Astrocyte of the spinal cord (primary cell): ENCODE measurements around the gene STX2.

Source experiments
- DNase-seq: peaks from one replicate; pipeline ENCODE4 v3.0.0; 2011; ENCODE audit warnings: low read depth, low spot score
- H3K4me3 ChIP-seq: 2 replicates; pipeline ENCODE4 v1.5.1; 2011; ENCODE audit warnings: low read depth, mild to moderate bottlenecking, low read length, moderate library complexity
- in situ Hi-C: cut with HindIII; loops from 2 replicates; pipeline ENCODE4 v1.10.0; 2017; ENCODE audit warnings: low sequenced_read_pairs
- TF ChIP-seq, protein P1 (sequence below): IDR thresholded peaks from 2 replicates; pipeline ENCODE4 v1.5.1; 2012; ENCODE audit warnings: low read depth, mild to moderate bottlenecking, low read length, inconsistent platforms

STX2 gene

DNA sequence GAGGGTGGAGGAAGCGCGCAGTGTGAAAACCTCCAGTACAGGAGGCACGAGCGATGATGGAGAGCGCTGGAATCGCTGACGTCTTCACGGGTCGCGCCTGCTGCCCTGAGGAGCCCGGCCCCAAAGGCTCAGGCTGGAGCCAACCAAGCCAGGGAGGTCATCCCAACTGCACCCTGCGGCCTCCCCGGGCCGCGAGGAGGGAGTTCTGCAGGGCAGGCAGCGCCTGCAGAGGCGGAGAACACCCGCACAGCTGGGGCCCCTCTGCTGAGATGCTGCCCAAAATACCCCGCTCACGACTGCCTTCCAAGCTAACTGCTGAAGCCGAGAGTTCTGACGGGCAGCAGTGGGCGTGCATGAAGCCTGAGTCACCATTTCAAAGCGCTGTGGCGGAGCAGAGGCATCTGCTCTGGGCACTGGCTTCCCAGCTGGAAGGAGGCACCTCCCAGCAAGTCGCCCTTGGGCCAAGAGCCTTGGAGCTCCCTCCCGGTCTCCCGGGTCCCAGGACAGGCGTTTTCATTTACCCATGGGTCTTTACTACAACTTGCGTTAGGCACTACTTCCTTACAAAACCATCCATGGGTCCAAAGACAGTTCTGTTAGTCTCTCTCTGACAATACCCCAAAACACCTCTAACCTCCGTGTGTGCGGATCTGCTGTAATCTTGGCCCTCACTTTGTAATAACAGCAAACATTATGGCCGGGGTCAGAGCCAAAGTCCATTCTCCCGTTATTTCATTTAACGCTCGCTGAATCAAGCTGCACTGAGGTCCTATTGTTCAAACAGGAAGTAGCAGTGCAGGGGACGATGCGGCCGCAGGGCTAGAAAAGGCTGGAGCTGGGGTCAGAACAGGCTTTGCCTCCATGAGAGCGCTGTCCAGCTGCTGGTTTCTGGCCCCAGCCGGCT lies 62.8 kb downstream of the STX2 start:
- peak; percentile 90 for DNase-seq
- TF ChIP-seq, protein P1, sequence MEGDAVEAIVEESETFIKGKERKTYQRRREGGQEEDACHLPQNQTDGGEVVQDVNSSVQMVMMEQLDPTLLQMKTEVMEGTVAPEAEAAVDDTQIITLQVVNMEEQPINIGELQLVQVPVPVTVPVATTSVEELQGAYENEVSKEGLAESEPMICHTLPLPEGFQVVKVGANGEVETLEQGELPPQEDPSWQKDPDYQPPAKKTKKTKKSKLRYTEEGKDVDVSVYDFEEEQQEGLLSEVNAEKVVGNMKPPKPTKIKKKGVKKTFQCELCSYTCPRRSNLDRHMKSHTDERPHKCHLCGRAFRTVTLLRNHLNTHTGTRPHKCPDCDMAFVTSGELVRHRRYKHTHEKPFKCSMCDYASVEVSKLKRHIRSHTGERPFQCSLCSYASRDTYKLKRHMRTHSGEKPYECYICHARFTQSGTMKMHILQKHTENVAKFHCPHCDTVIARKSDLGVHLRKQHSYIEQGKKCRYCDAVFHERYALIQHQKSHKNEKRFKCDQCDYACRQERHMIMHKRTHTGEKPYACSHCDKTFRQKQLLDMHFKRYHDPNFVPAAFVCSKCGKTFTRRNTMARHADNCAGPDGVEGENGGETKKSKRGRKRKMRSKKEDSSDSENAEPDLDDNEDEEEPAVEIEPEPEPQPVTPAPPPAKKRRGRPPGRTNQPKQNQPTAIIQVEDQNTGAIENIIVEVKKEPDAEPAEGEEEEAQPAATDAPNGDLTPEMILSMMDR, result no peak
- peak overlapping the region; percentile 17 for H3K4me3 ChIP-seq
- in situ Hi-C loops, result no loop called here

DNA sequence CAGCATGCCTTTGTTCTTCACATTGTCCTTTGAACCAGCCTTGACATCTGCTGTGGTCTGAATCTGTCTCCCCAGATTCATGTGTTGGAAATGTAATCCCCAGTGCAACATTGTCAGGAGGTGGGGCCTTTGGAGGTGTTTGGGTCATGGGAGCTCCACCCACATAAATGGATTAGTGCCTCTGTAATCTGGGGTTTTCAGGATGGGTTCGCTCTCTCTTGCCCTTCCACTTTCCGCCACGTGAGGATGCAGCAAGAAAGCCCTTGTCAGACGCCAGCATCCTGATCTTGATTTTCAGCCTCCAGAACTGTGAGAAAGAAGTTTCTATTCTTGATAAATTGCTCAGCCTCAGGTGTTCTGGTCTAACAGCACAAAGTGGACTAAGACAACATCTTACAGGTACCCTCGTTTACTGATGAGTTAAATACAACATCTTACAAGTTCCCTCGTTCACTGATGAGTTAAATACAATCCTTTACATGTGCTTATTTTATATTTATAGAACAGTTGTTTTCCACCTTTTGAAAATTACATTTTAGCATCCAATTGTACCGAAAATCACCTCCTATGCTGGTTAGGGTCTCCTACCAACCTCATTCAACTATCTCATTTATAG lies 68.5 kb downstream of the STX2 start:
- H3K4me3 ChIP-seq, result no peak overlapping the region
- DNase-seq, result no peak
- in situ Hi-C loops, result no loop called here
- TF ChIP-seq, protein P1, result no peak

DNA sequence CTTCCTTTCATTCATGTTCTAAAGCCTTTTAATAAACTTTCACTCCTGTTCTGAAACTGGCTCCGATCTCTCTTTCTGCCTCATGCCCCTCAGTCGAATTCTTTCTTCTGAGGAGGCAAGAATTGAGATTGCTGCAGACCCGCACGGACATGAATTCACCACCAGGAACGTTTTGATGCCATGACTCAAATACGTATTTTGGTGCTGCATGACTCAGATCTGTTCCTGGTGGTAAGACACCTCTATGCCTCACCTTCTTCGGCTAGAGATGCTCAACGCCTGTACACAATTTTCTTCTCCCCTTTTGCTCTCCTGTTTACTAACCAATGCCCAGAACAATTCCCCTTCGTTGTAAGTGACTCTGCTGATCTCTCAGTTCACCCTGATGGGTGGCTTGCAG lies 70.9 kb downstream of the STX2 start:
- TF ChIP-seq, protein P1, result no peak
- DNase-seq, result no peak
- in situ Hi-C loops, result no loop called here
- H3K4me3 ChIP-seq, result no peak overlapping the region

DNA sequence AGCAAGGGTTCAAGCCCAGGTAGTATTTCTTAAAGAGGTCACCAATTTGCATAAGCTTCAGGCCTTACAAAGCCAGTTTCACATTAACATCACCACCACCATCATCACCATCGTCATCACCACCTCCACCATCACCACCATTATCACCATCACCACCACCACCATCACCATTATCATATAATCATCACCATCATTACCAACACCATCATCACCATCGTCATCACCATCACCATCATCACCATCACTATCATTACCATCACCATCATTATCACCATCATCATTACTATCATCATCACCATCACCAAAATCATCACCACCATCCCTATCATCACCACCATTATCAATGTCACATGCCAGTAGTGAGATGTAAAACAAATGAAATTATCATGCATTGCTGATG lies 72.6 kb downstream of the STX2 start:
- DNase-seq, result no peak
- TF ChIP-seq, protein P1, result no peak
- in situ Hi-C loops, result no loop called here
- H3K4me3 ChIP-seq, result no peak overlapping the region

DNA sequence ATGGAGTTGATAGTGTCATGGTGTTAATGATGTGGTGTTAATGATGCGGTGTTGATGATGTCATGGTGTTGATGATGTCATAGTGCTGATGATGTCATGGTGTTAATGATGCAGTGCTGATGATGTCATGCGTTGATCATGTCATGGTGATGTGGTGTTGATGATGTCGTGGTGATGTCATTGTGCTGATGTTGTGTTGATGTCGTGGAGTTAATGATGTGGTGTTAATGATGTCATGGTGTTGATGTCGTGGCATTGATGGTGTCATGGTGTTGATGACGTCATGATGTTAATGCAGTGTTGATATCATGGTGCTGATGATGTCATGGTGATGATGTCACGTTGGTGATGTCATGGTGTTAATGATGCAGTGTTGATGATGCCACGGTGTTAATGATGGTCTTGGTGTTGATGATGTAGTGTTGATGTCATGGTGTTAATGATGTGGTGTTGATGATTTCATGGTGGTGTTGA lies 73.8 kb downstream of the STX2 start:
- in situ Hi-C loops, result no loop called here

DNA sequence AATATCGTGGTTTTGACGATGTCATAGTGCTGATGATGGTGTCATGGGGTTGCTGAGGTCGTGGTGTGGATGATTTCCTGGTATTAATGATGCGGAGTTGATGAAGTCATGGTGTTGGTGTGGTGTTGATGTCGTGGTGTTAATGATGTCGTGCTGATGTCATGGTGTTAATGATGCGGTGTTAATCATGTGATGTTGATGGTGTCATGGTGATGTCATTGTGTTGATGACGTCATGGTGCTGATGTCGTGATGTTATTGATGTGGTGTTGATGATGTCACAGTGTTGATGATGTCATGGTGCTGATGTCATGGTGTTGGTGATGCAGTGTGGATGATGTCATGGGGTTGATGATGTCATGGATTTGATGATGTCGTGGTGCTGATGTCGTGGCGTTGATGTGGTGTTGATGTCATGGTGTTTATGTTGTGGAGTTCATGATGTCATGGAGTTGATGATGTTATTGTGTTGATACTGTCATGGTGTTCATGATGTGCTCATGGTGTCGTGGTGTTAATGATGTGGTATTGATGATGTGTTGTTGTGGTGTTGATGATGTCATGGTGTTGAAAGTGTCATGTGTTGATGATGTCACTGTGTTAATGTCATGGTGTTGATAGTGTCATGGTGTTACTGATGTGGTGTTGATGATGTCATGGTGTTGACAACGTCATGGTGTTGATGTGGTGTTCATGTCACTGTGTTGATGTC lies 74.4 kb downstream of the STX2 start:
- TF ChIP-seq, protein P1, result no peak
- peak; percentile 32 for DNase-seq
- no peak overlapping the region for H3K4me3 ChIP-seq
- in situ Hi-C loops, result no loop called here

More for the DNA sequence above, 73.8 kb downstream of the STX2 start:
- TF ChIP-seq, protein P1, result no peak
- DNase-seq, result peak; percentile 5
- H3K4me3 ChIP-seq, result no peak overlapping the region
